GM20000 (cell line): ENCODE data around the gene CBL.

ENCODE experiments used
- DNase-seq: peaks from one replicate; pipeline ENCODE4 v3.0.0; 2012; ENCODE audit warnings: low spot score
- TF ChIP-seq, protein P1 (sequence below): IDR thresholded peaks from 2 replicates; pipeline ENCODE4 v1.5.1; 2012; ENCODE audit warnings: mild to moderate bottlenecking, control low read depth; ENCODE audit errors: extremely low read depth, missing control alignments

The CBL gene

DNA sequence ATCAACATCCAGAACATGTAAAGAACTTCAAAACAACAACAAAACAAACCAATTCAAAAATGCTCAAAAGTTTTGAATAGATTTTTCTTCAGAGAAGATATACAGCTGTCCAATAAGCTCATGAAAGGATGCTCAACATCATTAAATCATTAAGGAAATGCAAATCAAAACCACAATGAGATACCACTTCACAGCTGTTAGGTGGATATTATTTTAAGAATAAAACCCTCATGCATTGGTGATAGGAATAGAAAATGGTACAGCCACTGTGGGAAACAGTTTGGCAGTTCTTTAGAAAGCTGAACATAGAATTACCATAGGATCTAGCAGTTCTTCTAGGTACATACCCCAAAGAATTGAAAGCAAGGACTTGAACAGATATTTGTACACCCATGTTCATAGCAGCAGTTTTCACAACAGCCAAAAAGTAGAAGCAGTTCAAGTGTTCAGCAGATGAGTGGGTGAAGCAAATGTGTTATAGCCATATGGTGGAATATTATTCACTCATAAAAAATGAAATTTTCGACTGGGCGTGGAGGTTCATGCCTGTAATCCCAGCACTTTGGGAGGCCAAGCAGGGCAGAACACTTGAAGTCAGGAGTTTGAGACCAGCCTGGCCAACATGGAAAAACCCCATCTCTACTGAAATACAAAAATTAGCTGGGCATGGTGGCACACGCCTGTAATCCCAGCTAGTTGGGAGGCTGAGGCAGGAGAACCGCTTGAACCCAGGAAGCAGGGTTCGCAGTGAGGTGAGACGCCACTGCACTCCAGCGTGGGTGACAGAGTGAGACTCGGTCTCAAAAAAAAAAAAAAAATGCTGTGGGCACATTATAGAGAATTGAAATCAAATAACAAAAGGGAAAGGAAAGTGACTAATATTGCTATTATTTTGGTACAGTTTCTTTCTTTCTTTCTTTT lies 42.9 kb downstream of the CBL start:
- TF ChIP-seq, protein P1, sequence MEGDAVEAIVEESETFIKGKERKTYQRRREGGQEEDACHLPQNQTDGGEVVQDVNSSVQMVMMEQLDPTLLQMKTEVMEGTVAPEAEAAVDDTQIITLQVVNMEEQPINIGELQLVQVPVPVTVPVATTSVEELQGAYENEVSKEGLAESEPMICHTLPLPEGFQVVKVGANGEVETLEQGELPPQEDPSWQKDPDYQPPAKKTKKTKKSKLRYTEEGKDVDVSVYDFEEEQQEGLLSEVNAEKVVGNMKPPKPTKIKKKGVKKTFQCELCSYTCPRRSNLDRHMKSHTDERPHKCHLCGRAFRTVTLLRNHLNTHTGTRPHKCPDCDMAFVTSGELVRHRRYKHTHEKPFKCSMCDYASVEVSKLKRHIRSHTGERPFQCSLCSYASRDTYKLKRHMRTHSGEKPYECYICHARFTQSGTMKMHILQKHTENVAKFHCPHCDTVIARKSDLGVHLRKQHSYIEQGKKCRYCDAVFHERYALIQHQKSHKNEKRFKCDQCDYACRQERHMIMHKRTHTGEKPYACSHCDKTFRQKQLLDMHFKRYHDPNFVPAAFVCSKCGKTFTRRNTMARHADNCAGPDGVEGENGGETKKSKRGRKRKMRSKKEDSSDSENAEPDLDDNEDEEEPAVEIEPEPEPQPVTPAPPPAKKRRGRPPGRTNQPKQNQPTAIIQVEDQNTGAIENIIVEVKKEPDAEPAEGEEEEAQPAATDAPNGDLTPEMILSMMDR: no peak
- no peak for DNase-seq

DNA sequence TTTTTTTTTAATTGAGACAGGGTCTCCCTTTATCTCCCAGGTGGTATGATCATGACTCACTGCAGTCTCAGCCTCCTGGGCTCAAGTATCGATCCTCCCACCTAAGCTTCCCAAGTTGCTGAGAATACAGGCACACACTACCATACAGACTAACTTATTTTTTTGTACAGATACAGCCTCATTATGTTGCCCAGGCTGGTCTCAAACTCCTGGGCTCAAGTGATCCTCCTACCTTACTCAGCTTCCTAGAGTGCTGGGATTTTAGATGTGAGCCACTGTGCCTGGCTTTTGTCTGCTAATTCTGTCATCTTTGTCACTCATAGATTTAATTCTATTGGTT lies 43.5 kb downstream of the CBL start:
- DNase-seq: no peak
- TF ChIP-seq, protein P1: no peak

DNA sequence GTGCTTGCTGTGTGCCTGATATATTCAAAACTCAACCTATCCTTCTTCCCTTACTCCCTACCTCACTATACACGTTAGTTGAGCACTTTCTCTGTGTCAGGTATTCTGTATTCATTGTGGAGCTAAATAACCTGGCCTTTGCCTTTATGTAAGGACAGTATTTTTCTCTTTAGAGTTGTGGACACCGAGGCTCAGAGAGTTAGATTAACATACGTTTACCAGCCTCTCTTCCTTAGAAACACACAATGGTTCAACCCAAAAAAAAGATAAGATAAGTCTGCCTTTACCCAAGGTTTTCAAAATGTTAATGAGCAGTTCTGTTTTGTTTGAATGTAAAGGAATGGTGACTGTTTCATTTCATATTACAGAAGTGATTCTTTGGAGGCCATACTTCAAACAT lies 45.0 kb downstream of the CBL start:
- no peak for DNase-seq

DNA sequence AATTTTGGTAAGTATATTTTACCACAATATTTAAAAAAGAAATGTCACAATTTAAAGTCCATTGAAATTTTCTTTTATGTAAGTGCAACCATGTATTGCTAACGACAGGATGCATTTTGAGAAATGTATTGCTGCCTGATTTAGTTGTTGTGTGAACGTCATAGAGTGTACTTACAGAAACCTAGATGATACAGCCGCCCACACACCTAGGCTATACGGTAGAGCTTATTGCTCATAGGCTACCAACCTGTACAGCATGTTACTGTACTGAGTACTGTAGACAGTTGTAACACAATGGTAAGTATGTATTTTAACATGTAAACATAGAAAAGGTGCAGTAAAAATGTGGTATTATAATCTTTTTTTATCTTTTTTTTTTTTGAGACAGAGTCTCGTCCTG lies 48.1 kb downstream of the CBL start:
- TF ChIP-seq, protein P1: no peak
- no peak for DNase-seq

More for the DNA sequence above, 45.0 kb downstream of the CBL start:
- TF ChIP-seq, protein P1: no peak

DNA sequence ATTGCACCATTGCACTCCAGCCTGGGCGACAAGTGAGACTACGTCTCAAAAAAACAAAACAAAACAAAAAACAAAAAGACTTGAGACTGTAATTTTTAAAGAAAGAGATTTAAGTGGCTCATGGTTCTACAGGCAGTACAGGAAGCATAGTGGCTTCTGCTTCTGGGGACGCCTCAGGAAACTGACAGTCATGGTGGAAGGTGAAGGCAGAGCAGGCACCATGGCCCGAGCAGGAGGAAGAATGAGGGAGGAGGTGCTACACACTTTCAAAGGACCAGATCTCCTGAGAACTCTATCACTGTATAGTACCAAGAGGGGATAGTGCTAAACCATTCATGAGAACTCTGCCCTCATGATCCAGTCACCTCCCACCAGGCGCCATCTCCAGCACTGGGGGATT lies 52.0 kb downstream of the CBL start:
- DNase-seq: no peak
- TF ChIP-seq, protein P1: no peak

DNA sequence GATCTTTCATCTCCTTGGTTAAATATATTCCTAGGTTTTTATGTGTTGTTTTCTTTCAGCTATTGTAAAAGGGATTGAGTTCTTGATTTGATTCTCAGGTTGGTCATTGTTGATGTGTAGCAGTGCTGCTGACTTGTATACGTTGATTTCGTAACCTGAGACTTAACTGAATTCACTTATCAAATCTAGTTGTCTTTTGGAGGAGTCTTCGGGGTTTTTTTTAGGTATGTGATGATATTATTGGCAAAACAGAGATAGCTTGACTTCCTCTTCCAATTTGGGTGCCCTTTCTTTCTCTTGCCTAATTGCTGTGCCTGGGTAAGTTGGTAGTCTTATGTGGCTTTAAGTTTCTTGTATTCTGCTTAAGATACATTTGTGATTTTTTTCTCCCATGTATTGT lies 52.8 kb downstream of the CBL start:
- no peak for DNase-seq

More for the DNA sequence above, 52.8 kb downstream of the CBL start:
- TF ChIP-seq, protein P1: no peak
